ENCODE measurements around the gene IL3RA.
"Not testable (repeated sequence)": the region's sequence is repeated elsewhere in the genome, so short reads cannot be mapped to it uniquely, and the experiment has no call there.

The IL3RA gene

GRCh38 chrX:1332433-1332832 is 4.2 kb upstream of the IL3RA start:
- not testable (repeated sequence) for DNase-seq

- no peak for DNase-seq
These were observed 1.7 kb upstream of the IL3RA start for GRCh38 chrX:1334854-1335253.

GRCh38 chrX:1336948-1337779 is 579 bp downstream of the IL3RA start:
- no peak for DNase-seq

- no peak for DNase-seq
These were observed 5.1 kb downstream of the IL3RA start for GRCh38 chrX:1341545-1342184.

GRCh38 chrX:1349606-1350005 is 13.0 kb downstream of the IL3RA start:
- DNase-seq, result not testable (repeated sequence)

GRCh38 chrX:1351981-1352714 is 15.6 kb downstream of the IL3RA start:
- no peak for DNase-seq

- DNase-seq, result no peak
These were observed 17.7 kb downstream of the IL3RA start for GRCh38 chrX:1354036-1355019.

- DNase-seq, result no peak
These were observed 18.8 kb downstream of the IL3RA start for GRCh38 chrX:1355131-1356046.

- DNase-seq, result no peak
These were observed 21.4 kb downstream of the IL3RA start for GRCh38 chrX:1357993-1358392.

- no peak for DNase-seq
These were observed 22.4 kb downstream of the IL3RA start for GRCh38 chrX:1358793-1359476.

- no peak for DNase-seq
These were observed 22.9 kb downstream of the IL3RA start for GRCh38 chrX:1359477-1359873.

GRCh38 chrX:1360171-1360570 is 23.6 kb downstream of the IL3RA start:
- DNase-seq, result no peak

GRCh38 chrX:1361275-1361674 is 24.7 kb downstream of the IL3RA start:
- DNase-seq, result no peak

GRCh38 chrX:1361910-1362309 is 25.3 kb downstream of the IL3RA start:
- no peak for DNase-seq

- DNase-seq, result not testable (repeated sequence)
These were observed 29.8 kb downstream of the IL3RA start for GRCh38 chrX:1366363-1366762.

GRCh38 chrX:1368385-1368698 is 31.8 kb downstream of the IL3RA start:
- DNase-seq, result no peak

- no peak for DNase-seq
These were observed 41.7 kb downstream of the IL3RA start for GRCh38 chrX:1378306-1378759.

- peak; percentile 62 for DNase-seq
These were observed 44.2 kb downstream of the IL3RA start for GRCh38 chrX:1380672-1381233.

GRCh38 chrX:1384658-1385252 is 48.2 kb downstream of the IL3RA start:
- peak; percentile 62 for DNase-seq
